GM23248 (cell line): ENCODE data around the gene IGFL3.

Experiments
- EZH2 ChIP-seq: fragments of 200-600 bp; sonication (generic); IDR thresholded peaks from 2 replicates; pipeline ENCODE4 v1.6.1; 2018; ENCODE audit warnings: antibody characterized with exemption, mild to moderate bottlenecking; ENCODE audit not compliant: insufficient read depth, poor library complexity, severe bottlenecking
- EZH2phosphoT487 ChIP-seq: fragments of 200-600 bp; sonication (generic); IDR thresholded peaks from 2 replicates; pipeline ENCODE4 v1.6.1; 2018; ENCODE audit warnings: antibody characterized with exemption, moderate library complexity, mild to moderate bottlenecking, low read depth; ENCODE audit not compliant: insufficient read depth

- TF ChIP-seq EZH2phosphoT487 (no peak), EZH2 (no peak)
Observed at GRCh38 chr19:46088101-46088500, 36.4 kb downstream of the IGFL3 start.
